IMR-90 (cell line): Measurements from ENCODE around the gene SCN8A. TPM values are rescaled to one million over a fixed set of nuclear protein-coding genes. Genes with fewer than 3 reads are reported as not detected.

Experiments
- ATAC-seq: fragments of 200-7000 bp; cut with Tn5 transposase; 2 replicates; pipeline ENCODE4 v1.9.1; 2020; ENCODE audit warnings: low read depth, mild to moderate bottlenecking, moderate library complexity
- BruUV-seq: library from RNA; stranded (reverse); fragments of 400-500 nt; replicated peaks from 2 replicates; lab custom pipeline; 2021; lab: Mats Ljungman, UMichigan
- CTCF ChIA-PET: fragments of 300-600 bp; formaldehyde crosslinking; extraction: SDS; loops from one replicate; lab custom pipeline; 2021; ENCODE audit warnings: antibody characterized with exemption; lab: Yijun Ruan, JAX
- POLR2A ChIA-PET: fragments of 300-600 bp; sonication (Branson Sonifier 250); formaldehyde crosslinking; loops from one replicate; lab custom pipeline; 2022; ENCODE audit warnings: antibody characterized with exemption; ENCODE audit not compliant: unreplicated experiment; lab: Charles Lee
- DNase-seq: peaks from one replicate; pipeline ENCODE4 v3.0.0; 2013
- H2AFZ ChIP-seq: replicated peaks from 2 replicates; pipeline ENCODE3; 2013; ENCODE audit warnings: low read length, mild to moderate bottlenecking; ENCODE audit not compliant: poor library complexity
- H2AK5ac ChIP-seq: 2 replicates; pipeline ENCODE4 v1.6.1; 2013; ENCODE audit warnings: low read depth, low read length, inconsistent platforms
- H2AK9ac ChIP-seq: replicated peaks from 2 replicates; pipeline ENCODE3; 2013; ENCODE audit warnings: mild to moderate bottlenecking, low read depth, low read length, moderate library complexity; ENCODE audit not compliant: poor library complexity
- H2BK120ac ChIP-seq: 2 replicates; pipeline ENCODE4 v1.6.1; 2013; ENCODE audit warnings: low read depth, low read length, inconsistent platforms
- H2BK15ac ChIP-seq: 3 replicates; pipeline ENCODE4 v1.6.1; 2013; ENCODE audit warnings: low read depth, low read length, inconsistent platforms
- H2BK20ac ChIP-seq: 2 replicates; pipeline ENCODE4 v1.6.1; 2013; ENCODE audit warnings: low read depth, mild to moderate bottlenecking, inconsistent platforms, low read length, moderate library complexity
- H2BK5ac ChIP-seq: 2 replicates; pipeline ENCODE4 v1.6.1; 2013; ENCODE audit warnings: mild to moderate bottlenecking, low read depth, low read length, inconsistent platforms; ENCODE audit not compliant: poor library complexity, severe bottlenecking
- H3K14ac ChIP-seq: replicated peaks from 2 replicates; pipeline ENCODE4 v1.6.1; 2013; ENCODE audit warnings: low read depth, low read length, inconsistent platforms
- H3K18ac ChIP-seq: 2 replicates; pipeline ENCODE4 v1.6.1; 2013; ENCODE audit warnings: low read depth, low read length, control low read depth
- H3K23ac ChIP-seq: 2 replicates; pipeline ENCODE4 v1.6.1; 2013; ENCODE audit warnings: low read depth, low read length, inconsistent platforms
- H3K27ac ChIP-seq: 2 replicates; pipeline ENCODE4 v1.5.1; 2013; ENCODE audit warnings: mild to moderate bottlenecking, control low read depth, low read length; ENCODE audit not compliant: insufficient read depth
- H3K27me3 ChIP-seq: 2 replicates; pipeline ENCODE4 v1.6.1; 2013; ENCODE audit warnings: low read length; ENCODE audit not compliant: control insufficient read depth, insufficient read depth
- H3K36me3 ChIP-seq: 2 replicates; pipeline ENCODE4 v1.6.1; 2013; ENCODE audit warnings: low read length, mixed read lengths; ENCODE audit not compliant: control insufficient read depth, insufficient read depth
- H3K4ac ChIP-seq: 2 replicates; pipeline ENCODE4 v1.6.1; 2013; ENCODE audit warnings: low read depth, low read length, inconsistent platforms
- H3K4me1 ChIP-seq: 2 replicates; pipeline ENCODE4 v1.6.1; 2013; ENCODE audit warnings: low read length, mixed read lengths; ENCODE audit not compliant: control insufficient read depth, insufficient read depth
- H3K4me2 ChIP-seq: 2 replicates; pipeline ENCODE4 v1.6.1; 2013; ENCODE audit warnings: low read depth, mild to moderate bottlenecking, control low read depth, low read length, moderate library complexity
- H3K4me3 ChIP-seq: 2 replicates; pipeline ENCODE4 v1.5.1; 2013; ENCODE audit warnings: low read depth, mild to moderate bottlenecking, control low read depth, low read length, moderate library complexity; ENCODE audit not compliant: insufficient read depth
- H3K56ac ChIP-seq: 2 replicates; pipeline ENCODE4 v1.6.1; 2013; ENCODE audit warnings: low read length, inconsistent platforms; ENCODE audit not compliant: insufficient read depth; ENCODE audit errors: extremely low read depth
- H3K79me1 ChIP-seq, 2 experiments: 2 replicates each; pipeline ENCODE4 v1.6.1; 2013; ENCODE audit warnings: low read length in 2 of 2, inconsistent platforms in 1 of 2, low read depth in 1 of 2
- H3K9ac ChIP-seq: 2 replicates; pipeline ENCODE4 v1.6.1; 2013; ENCODE audit warnings: low read depth, low read length, control low read depth
- H3K9me1 ChIP-seq: 2 replicates; pipeline ENCODE4 v1.6.1; 2013; ENCODE audit warnings: low read length, inconsistent platforms; ENCODE audit not compliant: insufficient read depth
- H3K9me3 ChIP-seq: 2 replicates; pipeline ENCODE4 v1.6.1; 2013; ENCODE audit warnings: low read length; ENCODE audit not compliant: control insufficient read depth, insufficient read depth
- H4K20me1 ChIP-seq: 2 replicates; pipeline ENCODE4 v1.6.1; 2013; ENCODE audit warnings: low read length, inconsistent platforms; ENCODE audit not compliant: insufficient read depth
- H4K5ac ChIP-seq: 2 replicates; pipeline ENCODE4 v1.6.1; 2013; ENCODE audit warnings: mild to moderate bottlenecking, low read depth, low read length, control low read depth
- H4K8ac ChIP-seq, 2 experiments: 2 replicates each; pipeline ENCODE4 v1.6.1; 2013; ENCODE audit warnings: low read depth in 2 of 2, low read length in 2 of 2, control low read depth in 1 of 2, inconsistent platforms in 1 of 2
- H4K91ac ChIP-seq: 2 replicates; pipeline ENCODE4 v1.6.1; 2013; ENCODE audit warnings: low read depth, low read length, inconsistent platforms; ENCODE audit not compliant: insufficient read depth
- BHLHE40 ChIP-seq: fragments of 150-350 bp; IDR thresholded peaks from 2 replicates; pipeline ENCODE4 v1.6.1; 2016; ENCODE audit warnings: mild to moderate bottlenecking, low read depth, low read length
- CEBPB ChIP-seq: IDR thresholded peaks from 2 replicates; pipeline ENCODE4 v1.6.1; 2012; ENCODE audit warnings: low read depth, low read length, improper control_type of control experiment
- CHD1 ChIP-seq: IDR thresholded peaks from 2 replicates; pipeline ENCODE4 v1.6.1; 2012; ENCODE audit warnings: low read depth, low read length, improper control_type of control experiment
- ELK1 ChIP-seq: fragments of 150-350 bp; IDR thresholded peaks from 2 replicates; pipeline ENCODE4 v1.6.1; 2016; ENCODE audit warnings: low read depth, mild to moderate bottlenecking, low read length, moderate library complexity, borderline replicate concordance
- MAFK ChIP-seq: IDR thresholded peaks from 2 replicates; pipeline ENCODE4 v1.6.1; 2012; ENCODE audit warnings: low read depth, low read length, improper control_type of control experiment
- MAZ ChIP-seq: IDR thresholded peaks from 2 replicates; pipeline ENCODE4 v1.6.1; 2012; ENCODE audit warnings: low read depth, mild to moderate bottlenecking, low read length, improper control_type of control experiment, moderate library complexity, borderline replicate concordance
- MXI1 ChIP-seq: IDR thresholded peaks from 2 replicates; pipeline ENCODE4 v1.6.1; 2012; ENCODE audit warnings: low read depth, mild to moderate bottlenecking, low read length, moderate library complexity, borderline replicate concordance
- NFE2L2 ChIP-seq: fragments of 150-350 bp; IDR thresholded peaks from 2 replicates; pipeline ENCODE4 v1.6.1; 2016; ENCODE audit warnings: low read depth, mild to moderate bottlenecking, low read length
- RCOR1 ChIP-seq: IDR thresholded peaks from 2 replicates; pipeline ENCODE4 v1.6.1; 2012; ENCODE audit warnings: mild to moderate bottlenecking, low read length, improper control_type of control experiment; ENCODE audit not compliant: insufficient replicate concordance
- RFX5 ChIP-seq: IDR thresholded peaks from 2 replicates; pipeline ENCODE4 v1.8.0; 2012; ENCODE audit warnings: low read depth, mild to moderate bottlenecking, low read length, moderate library complexity
- USF2 ChIP-seq: fragments of 150-350 bp; IDR thresholded peaks from 2 replicates; pipeline ENCODE4 v1.6.1; 2017; ENCODE audit warnings: mild to moderate bottlenecking, antibody characterized with exemption, low read length, low read depth
- WGBS, 2 experiments: methylation state at CpG; one replicate each; pipeline versions ENCODE4 v1.1.5 to v1.1.7; 2013; ENCODE audit warnings: missing lambda C conversion rate in 2 of 2; ENCODE audit not compliant: insufficient read length in 1 of 2; ENCODE audit errors: extremely low coverage in 2 of 2; 5-methylcytosine and 5-hydroxymethylcytosine counted together
- dilution Hi-C: fragments of 300-500 bp; cut with HindIII; formaldehyde crosslinking; loops from one replicate; pipeline ENCODE4 v1.14.3; 2018; ENCODE audit warnings: low sequenced_read_pairs; ENCODE audit not compliant: unreplicated experiment
- in situ Hi-C: fragments of 300-500 bp; cut with MboI; formaldehyde crosslinking; loops from 3 replicates; pipeline ENCODE4 v1.14.3; 2019; ENCODE audit warnings: low sequenced_read_pairs, inconsistent platforms, mixed read lengths
- intact Hi-C: fragments of 100-400 bp; cut with micrococcal nuclease; formaldehyde crosslinking; loops from 2 replicates; pipeline ENCODE4 v1.10.0; 2022
- polyA plus RNA-seq, 3 experiments: library from polyadenylated mRNA; depleted of rRNA; stranded (reverse); fragments of >200 nt; gene quantifications; 2 replicates each; pipeline ENCODE4 v1.2.3, GENCODE V29; 2012; ENCODE audit warnings: low replicate concordance in 1 of 3
- total RNA-seq: library from RNA; depleted of rRNA; stranded (reverse); fragments of >200 nt; gene quantifications from 2 replicates; pipeline ENCODE4 v1.2.3, GENCODE V29; 2012

The SCN8A gene
- total and polyA plus RNA-seq, 2 of the 4 experiments (the other 2 are of a cell fraction) = 6.9 to 19.7 TPM

- TF ChIP-seq USF2 (no peak), CEBPB (no peak)
Measured at GRCh38 chr12:51814311-51815088, 223.5 kb downstream of the SCN8A start (continued).

- ChIA-PET CTCF (no interaction called here), POLR2A (no interaction called here)
- Histone ChIP-seq H2AK9ac (no peak overlapping the region), H3K9ac (no peak overlapping the region), H4K8ac (no peak overlapping the region), H3K27me3 (no peaks in the 10 kb centered on the region; the same call in 1 of the 2 replicates), H2BK20ac (no peak overlapping the region), H3K79me1 (0 out of 4 replicates have a peak, but pooled peaks cover 0 to 2% of the 10 kb centered on the region in 2 experiments), H4K91ac (no peak overlapping the region), H3K23ac (0 out of 2 replicates have a peak overlapping the region, but pooled peaks have one; percentile 9), H3K9me1 (no peaks in the 10 kb centered on the region; the same call in 1 of the 2 replicates), H2AK5ac (no peak overlapping the region), H3K9me3 (no peaks in the 10 kb centered on the region), H3K4me2 (no peak overlapping the region), H2BK120ac (no peak overlapping the region), H3K27ac (no peak overlapping the region), H3K18ac (no peak overlapping the region), H2AFZ (no peak overlapping the region), H3K4me1 (peaks cover 10% of the 10 kb centered on the region; the same call in 1 of the 2 replicates), H2BK5ac (no peak overlapping the region), H3K4me3 (no peak overlapping the region), H2BK15ac (no peak overlapping the region), H3K14ac (no peak overlapping the region), H3K36me3 (no peaks in the 10 kb centered on the region), H3K56ac (no peak overlapping the region), H3K4ac (no peak overlapping the region), H4K20me1 (no peaks in the 10 kb centered on the region), H4K5ac (no peak overlapping the region)
- in situ Hi-C loops = no loop called here
- intact Hi-C loops = loop anchor here (2.0 kb wide), 2 partner anchors 283 to 391 kb away; partner anchors contain the start of gene SLC4A8
- no TSS peak for BruUV-seq
- DNase-seq = no peak
- dilution Hi-C loops = no loop called here
- ATAC-seq = no peak
- no CpG with 5 or more reads among the region's 6 CpGs for WGBS, 2 experiments
- no peak for TF ChIP-seq CEBPB
- TF ChIP-seq MAZ = no peak
- TF ChIP-seq BHLHE40 = no peak
- TF ChIP-seq NFE2L2 = no peak
- no peak for TF ChIP-seq CHD1
- no peak for TF ChIP-seq MXI1
- no peak for TF ChIP-seq RFX5
- no peak for TF ChIP-seq ELK1
- no peak for TF ChIP-seq RCOR1
- no peak for TF ChIP-seq USF2
- TF ChIP-seq MAFK = no peak
Measured at GRCh38 chr12:51815571-51815970, 224.5 kb downstream of the SCN8A start.
